Activated CD8-positive, alpha-beta memory T cell treated with anti-CD3 and anti-CD28 coated beads for 36 hours (primary cell): ENCODE data around the gene WFIKKN2. TPM values are rescaled to one million over a fixed set of nuclear protein-coding genes. Genes with fewer than 3 reads are reported as not detected.
"Not testable (repeated sequence)": the region's sequence is repeated elsewhere in the genome, so short reads cannot be mapped to it uniquely, and the experiment has no call there.

ENCODE experiments used
- CTCF ChIA-PET: fragments of 350-600 bp; sonication (Branson Sonifier 250); formaldehyde crosslinking; loops from one replicate; lab custom pipeline; 2021; ENCODE audit warnings: antibody characterized with exemption; lab: Charles Lee
- POLR2A ChIA-PET: fragments of 350-600 bp; sonication (Branson Sonifier 250); formaldehyde crosslinking; loops from one replicate; lab custom pipeline; 2021; ENCODE audit warnings: antibody characterized with exemption; lab: Charles Lee
- total RNA-seq, 2 experiments: library from RNA; stranded (reverse); gene quantifications; one replicate each; pipeline ENCODE4 v1.2.3, GENCODE V29; 2021

The WFIKKN2 gene
- total RNA-seq, 2 experiments from 2014 or later = not detected

GRCh38 chr17:50864747-50865059 lies 29.3 kb downstream of the WFIKKN2 start:
- ChIA-PET CTCF (interaction anchor here (1.0 to 5.0 kb wide), 3 partner anchors 12 to 92 kb away, joined by 3 to 28 read pairs (median 8); no protein-coding TSS in a partner anchor), POLR2A (interaction anchor here (2.5 kb wide), 1 partner anchor 80 kb away, joined by 15 read pairs; no protein-coding TSS in a partner anchor)

GRCh38 chr17:50865060-50865867 lies 29.9 kb downstream of the WFIKKN2 start:
- POLR2A ChIA-PET = interaction anchor here (0.5 to 2.5 kb wide), 21 partner anchors 11 to 323 kb away, joined by 3 to 17 read pairs (median 5); partner anchors contain the start of genes NME1 and SPAG9
- CTCF ChIA-PET = interaction anchor here (0.7 to 5.0 kb wide), 7 partner anchors 13 to 288 kb away, joined by 3 to 28 read pairs (median 6); partner anchors contain the start of gene NME1

- ChIA-PET POLR2A (interaction anchor here (0.5 to 2.5 kb wide), 23 partner anchors 11 to 324 kb away, joined by 3 to 17 read pairs (median 6); partner anchors contain the start of genes LUC7L3, NME1 and SPAG9), CTCF (interaction anchor here (0.7 to 2.3 kb wide), 5 partner anchors 14 to 288 kb away, joined by 3 to 9 read pairs (median 6); partner anchors contain the start of gene NME1)
Observed at GRCh38 chr17:50865868-50866260, 30.5 kb downstream of the WFIKKN2 start.

- POLR2A ChIA-PET = interaction anchor here (0.7 to 2.5 kb wide), 25 partner anchors 10 to 471 kb away, joined by 3 to 17 read pairs (median 5); partner anchors contain the start of genes LUC7L3, NME1 and SPAG9
- CTCF ChIA-PET = interaction anchor here (0.5 to 2.3 kb wide), 5 partner anchors 14 to 298 kb away, joined by 3 to 9 read pairs (median 6); no protein-coding TSS in a partner anchor
Observed at GRCh38 chr17:50866261-50866949, 31.0 kb downstream of the WFIKKN2 start, which contains the start of gene TOB1. Gene TOB1, minus strand, starts transcription at chr17:50866354. Its CDS starts 2,337 bp downstream, at chr17:50864017.

GRCh38 chr17:50866950-50867362 lies 31.6 kb downstream of the WFIKKN2 start:
- CTCF ChIA-PET = interaction anchor here (1.3 to 2.3 kb wide), 3 partner anchors 15 to 286 kb away, joined by 3 to 9 read pairs (median 8); partner anchors contain the start of gene NME1

GRCh38 chr17:50867363-50868139 lies 32.2 kb downstream of the WFIKKN2 start:
- POLR2A ChIA-PET = interaction anchor here (0.6 to 2.3 kb wide), 7 partner anchors 38 to 254 kb away, joined by 3 to 17 read pairs (median 7); partner anchors contain the start of gene LUC7L3
- CTCF ChIA-PET = interaction anchor here (1.3 kb wide), 1 partner anchor 286 kb away, joined by 3 read pairs; the partner anchor contains the start of gene NME1

More at GRCh38 chr17:50866950-50867362, 31.6 kb downstream of the WFIKKN2 start:
- POLR2A ChIA-PET = interaction anchor here (0.6 to 2.5 kb wide), 16 partner anchors 14 to 471 kb away, joined by 3 to 17 read pairs (median 8); partner anchors contain the start of genes LUC7L3 and SPAG9

- ChIA-PET CTCF (interaction anchor here (1.3 kb wide), 1 partner anchor 285 kb away, joined by 3 read pairs; the partner anchor contains the start of gene NME1), POLR2A (interaction anchor here (1.5 kb wide), 1 partner anchor 82 kb away, joined by 4 read pairs; no protein-coding TSS in a partner anchor)
Observed at GRCh38 chr17:50868140-50868438, 32.7 kb downstream of the WFIKKN2 start.

GRCh38 chr17:50868602-50869001 lies 33.2 kb downstream of the WFIKKN2 start:
- CTCF ChIA-PET = no interaction called here
- POLR2A ChIA-PET = no interaction called here

- ChIA-PET POLR2A (no interaction called here), CTCF (interaction anchor here (1.4 kb wide), 1 partner anchor 73 kb away, joined by 5 read pairs; no protein-coding TSS in a partner anchor)
Observed at GRCh38 chr17:50871364-50871763, 36.0 kb downstream of the WFIKKN2 start.

- POLR2A ChIA-PET = interaction anchor here (0.6 kb wide), 1 partner anchor 8 kb away, joined by 9 read pairs; no protein-coding TSS in a partner anchor
- CTCF ChIA-PET = interaction anchor here (1.4 kb wide), 1 partner anchor 73 kb away, joined by 5 read pairs; no protein-coding TSS in a partner anchor
Observed at GRCh38 chr17:50871898-50872297, 36.5 kb downstream of the WFIKKN2 start.

- POLR2A ChIA-PET = interaction anchor here (0.6 kb wide), 1 partner anchor 9 kb away, joined by 9 read pairs; no protein-coding TSS in a partner anchor
- CTCF ChIA-PET = interaction anchor here (0.8 to 1.4 kb wide), 3 partner anchors 11 to 72 kb away, joined by 3 to 5 read pairs (median 3); no protein-coding TSS in a partner anchor
Observed at GRCh38 chr17:50872710-50873424, 37.5 kb downstream of the WFIKKN2 start.

- ChIA-PET POLR2A (interaction anchor here (0.7 kb wide), 1 partner anchor 20 kb away, joined by 6 read pairs; no protein-coding TSS in a partner anchor), CTCF (interaction anchor here (1.0 kb wide), 1 partner anchor 315 kb away, joined by 3 read pairs; no protein-coding TSS in a partner anchor)
Observed at GRCh38 chr17:50875074-50875473, 39.7 kb downstream of the WFIKKN2 start.

GRCh38 chr17:50877042-50877441 lies 41.7 kb downstream of the WFIKKN2 start:
- CTCF ChIA-PET = not testable (repeated sequence)
- POLR2A ChIA-PET = interaction anchor here (0.8 kb wide), 1 partner anchor 11 kb away, joined by 4 read pairs; the partner anchor contains the start of gene TOB1

GRCh38 chr17:50877838-50878237 lies 42.5 kb downstream of the WFIKKN2 start:
- POLR2A ChIA-PET = no interaction called here
- CTCF ChIA-PET = no interaction called here

- POLR2A ChIA-PET = interaction anchor here (1.4 kb wide), 1 partner anchor 13 kb away, joined by 4 read pairs; the partner anchor contains the start of gene TOB1
- CTCF ChIA-PET = no interaction called here
Observed at GRCh38 chr17:50879086-50879485, 43.7 kb downstream of the WFIKKN2 start.

GRCh38 chr17:50881182-50881581 lies 45.8 kb downstream of the WFIKKN2 start:
- POLR2A ChIA-PET = no interaction called here
- CTCF ChIA-PET = no interaction called here

GRCh38 chr17:50882851-50883250 lies 47.5 kb downstream of the WFIKKN2 start:
- POLR2A ChIA-PET = no interaction called here
- CTCF ChIA-PET = interaction anchor here (1.0 kb wide), 1 partner anchor 270 kb away, joined by 3 read pairs; the partner anchor contains the start of gene NME1
